CD4-positive, alpha-beta T cell treated with Interferon alpha-2 for 1 hour (primary cell): Measurements from ENCODE around the gene LARP4B.
"Not testable (repeated sequence)": the region's sequence is repeated elsewhere in the genome, so short reads cannot be mapped to it uniquely, and the experiment has no call there.

Experiments used
- DNase-seq, 2 donors: peaks; one replicate each; pipeline ENCODE4 v3.0.0-alpha.2; 2020 to 2022

Gene LARP4B

DNA sequence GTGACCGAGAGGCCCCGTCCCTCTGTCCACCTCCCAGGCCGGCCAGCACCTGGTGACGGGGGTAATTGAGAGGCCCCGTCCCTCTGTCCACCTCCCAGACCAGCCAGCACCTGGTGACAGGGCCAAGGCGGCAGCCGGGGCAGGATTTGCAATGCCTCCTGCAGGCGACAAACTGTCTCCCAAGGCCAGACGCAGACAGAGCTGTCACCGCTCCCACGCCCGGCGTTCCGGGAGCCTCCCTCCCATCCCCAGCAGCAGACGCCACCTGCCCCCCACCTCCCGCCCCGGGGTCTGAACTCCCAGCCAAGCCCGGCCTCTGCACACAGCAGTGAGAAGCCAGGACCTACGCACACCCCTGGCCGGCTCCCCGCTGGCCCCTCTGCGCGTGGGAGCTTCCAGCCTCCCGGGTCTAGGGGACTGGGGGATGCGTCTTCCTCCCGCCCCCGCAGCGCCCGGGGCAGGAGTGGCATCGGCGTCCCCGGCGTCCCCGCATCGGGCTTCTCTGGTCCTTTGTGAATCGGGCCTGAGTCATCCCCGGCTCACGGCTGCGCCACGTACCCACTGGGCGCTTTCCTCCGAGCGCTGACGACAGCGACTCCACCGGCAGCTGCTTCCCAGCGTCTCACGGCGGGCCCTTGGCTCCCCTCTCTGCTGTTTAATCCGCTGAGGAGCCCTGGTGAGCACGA lies 147.0 kb downstream of the LARP4B start:
- no peak for DNase-seq

- DNase-seq: no peak
Measured at GRCh38 chr10:782751-783648, 148.5 kb downstream of the LARP4B start.

DNA sequence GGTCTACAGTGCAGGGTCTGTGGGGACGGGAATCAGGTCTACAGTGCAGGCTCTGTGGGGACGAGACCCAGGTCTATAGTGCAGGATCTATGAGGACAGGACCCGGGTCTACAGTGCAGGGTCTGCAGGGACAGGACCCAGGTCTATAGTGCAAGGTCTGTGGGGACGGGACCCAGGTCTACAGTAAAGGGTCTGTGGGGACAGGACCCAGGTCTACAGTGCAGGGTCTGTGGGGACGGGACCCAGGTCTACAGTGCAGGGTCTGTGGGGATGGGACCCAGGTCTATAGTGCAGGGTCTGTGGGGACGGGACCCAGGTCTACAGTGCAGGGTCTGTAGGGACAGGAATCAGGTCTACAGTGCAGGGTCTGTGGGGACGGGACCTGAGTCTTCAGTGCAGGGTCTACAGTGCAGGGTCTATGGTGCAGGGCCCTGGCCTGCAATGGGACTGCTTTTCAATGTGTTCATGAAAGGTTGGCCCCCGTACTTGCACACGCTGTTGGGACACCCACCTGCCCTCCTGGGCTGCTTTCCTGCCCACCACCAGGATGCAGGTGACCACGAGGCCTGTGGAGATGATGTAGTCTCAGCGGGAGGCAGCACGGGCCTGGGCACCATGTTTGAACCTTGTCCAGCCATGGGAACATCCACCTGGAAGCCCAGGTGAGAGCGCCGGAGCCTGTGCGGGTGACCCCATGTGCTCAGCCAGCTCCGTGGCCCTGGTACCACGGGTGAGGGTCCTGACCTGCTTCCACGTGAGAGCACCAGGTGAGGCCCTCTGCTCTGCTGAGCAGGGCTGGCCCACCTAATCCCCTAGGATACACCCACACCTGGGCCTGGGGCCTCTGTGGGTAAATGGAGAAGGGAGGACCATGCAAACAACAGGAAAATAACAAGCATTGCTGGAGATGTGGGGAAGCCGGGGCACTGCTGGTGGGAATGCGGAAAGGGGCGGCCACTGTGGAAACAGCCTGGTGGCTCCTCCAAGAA lies 150.7 kb downstream of the LARP4B start:
- DNase-seq: no peak

DNA sequence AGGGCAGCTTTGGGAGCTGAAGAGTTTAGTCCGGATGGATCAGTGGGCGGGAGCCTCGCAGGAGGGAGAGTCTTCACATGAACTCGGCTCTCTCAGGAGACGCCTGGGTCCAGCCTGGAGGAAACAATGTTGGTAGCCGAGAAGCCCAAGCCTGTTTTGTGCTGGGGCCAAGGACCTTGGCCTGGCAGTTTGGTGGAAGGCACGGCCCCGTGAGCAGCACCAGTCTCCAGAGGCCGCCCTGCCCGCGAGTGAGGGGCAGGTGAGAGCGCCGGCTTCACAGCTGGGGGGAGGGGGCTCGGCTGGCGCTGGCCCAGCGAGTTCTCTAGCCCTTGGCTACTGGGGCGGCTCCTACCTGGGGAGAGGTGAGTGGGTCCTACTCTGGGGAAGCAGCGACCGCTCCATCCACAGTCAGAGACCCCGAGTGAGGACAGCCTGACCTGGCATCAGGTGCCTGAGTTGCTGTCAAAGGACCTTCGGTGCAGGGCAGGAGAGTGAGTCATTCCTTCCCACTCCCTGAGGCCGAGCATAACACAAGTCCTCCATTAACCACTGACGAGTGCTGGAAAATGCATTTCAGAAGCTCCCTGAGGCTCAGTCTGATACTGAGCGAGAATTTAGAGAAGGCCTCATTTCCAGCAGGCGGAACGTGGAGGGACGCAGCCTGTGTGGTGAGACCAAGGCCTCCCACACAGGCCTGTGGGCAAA lies 152.7 kb downstream of the LARP4B start:
- DNase-seq: no peak

- no peak for DNase-seq
Measured at GRCh38 chr10:777913-778479, 153.5 kb downstream of the LARP4B start.

GRCh38 chr10:776772-777171 lies 154.7 kb downstream of the LARP4B start:
- no peak for DNase-seq

DNA sequence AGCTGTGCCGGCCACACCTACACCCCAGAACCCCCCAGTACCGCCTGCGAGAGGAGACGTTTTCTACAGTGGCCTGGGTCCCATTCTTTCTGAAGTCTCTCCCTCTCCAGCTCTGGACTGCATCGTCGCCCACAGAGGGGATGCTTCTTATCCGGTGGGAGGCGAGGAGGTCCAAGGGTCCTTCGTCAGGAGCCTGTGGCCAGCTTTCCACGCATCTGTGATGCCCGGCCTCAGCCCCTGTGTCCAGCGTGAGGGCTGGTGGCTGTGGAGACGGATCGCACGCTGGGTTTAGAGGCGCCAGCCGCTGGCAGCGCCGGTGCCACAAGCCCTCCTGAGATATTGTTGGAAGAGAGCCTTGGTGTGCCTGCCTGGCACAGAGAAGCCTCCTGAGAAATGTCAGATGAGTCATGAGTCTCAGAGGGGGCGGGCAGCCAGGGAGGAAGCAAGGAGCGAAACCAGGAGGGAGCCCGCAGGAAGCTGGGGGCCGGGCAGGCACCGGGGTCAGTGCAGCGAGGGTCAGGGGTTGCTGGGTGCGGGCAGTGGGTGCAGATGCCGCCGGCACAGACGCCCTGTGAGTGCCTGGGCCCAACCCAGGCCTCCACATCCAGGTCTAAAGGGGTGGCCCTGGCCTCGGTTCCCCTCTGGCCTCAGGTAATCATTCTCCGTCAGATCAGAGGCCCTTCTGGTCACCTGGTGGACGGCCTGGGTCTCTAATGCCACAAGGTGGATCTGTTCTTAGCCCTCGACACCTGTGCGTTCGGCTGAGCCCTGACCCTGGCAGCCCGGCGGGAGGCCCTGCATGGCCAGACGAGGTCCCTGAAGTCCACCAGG lies 156.0 kb downstream of the LARP4B start:
- DNase-seq: no peak

GRCh38 chr10:774661-775244 lies 156.8 kb downstream of the LARP4B start:
- DNase-seq: no peak

DNA sequence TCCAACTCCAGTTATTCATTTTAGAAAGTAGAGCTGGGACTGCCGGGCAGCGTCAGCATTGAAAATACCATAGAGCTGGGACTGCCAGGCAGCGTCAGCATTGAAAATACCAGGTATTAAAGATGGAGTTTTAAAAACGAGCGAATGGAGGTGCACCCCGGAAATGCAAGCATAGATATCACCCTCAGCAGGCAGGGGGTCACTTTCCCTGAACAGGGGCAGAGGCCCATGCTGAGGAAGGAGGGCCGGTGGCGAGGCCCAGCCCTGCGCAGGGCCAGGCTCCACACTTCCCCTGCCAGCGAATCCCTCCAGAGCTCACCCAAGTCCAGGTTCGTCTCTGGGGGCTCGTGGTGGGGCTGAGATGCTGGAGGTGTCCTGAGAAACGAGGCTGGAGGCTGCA lies 157.3 kb downstream of the LARP4B start:
- DNase-seq: no peak

GRCh38 chr10:773562-774161 lies 157.8 kb downstream of the LARP4B start:
- DNase-seq: no peak

DNA sequence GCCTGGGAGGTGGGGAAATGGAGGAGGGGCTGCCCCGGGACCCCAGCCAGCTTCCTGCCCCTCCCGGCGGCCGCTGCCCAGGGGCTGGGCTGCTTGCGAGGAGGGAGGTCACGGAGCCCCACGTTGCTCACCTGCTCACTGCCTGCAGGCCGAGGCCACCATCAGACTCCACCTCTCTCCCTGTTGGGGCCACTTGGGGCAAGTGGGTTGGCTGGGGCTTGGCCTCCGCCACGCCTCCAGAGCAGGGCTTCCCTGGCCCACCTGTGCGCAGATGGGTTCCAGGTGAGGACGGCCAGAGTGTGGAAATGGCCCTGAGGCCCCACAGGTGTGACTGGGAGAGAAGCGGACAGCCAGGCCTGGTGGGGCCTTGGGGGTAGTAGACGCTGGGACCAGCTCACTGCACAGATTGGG lies 159.3 kb downstream of the LARP4B start:
- DNase-seq: no peak

- DNase-seq: no peak
Measured at GRCh38 chr10:771647-772046, 159.9 kb downstream of the LARP4B start.

DNA sequence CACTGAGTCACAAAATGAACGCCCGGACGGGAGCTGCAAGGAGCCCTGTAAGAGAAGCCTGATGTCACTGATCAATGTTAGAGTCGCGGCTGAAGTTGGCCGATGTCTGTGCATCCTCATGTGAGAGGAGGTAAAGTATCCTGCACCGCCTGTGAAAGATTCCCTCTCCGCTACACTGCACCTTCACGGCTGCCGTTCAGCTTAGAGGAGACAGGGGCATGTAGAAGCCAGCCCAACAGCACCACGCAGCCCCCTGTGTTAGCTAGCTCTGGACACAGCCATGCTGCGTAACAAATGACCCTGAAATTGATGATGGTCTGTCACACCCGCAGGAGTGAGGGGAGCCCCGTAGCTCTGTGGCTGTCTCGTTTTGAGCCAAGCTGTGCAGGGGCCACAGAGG lies 160.5 kb downstream of the LARP4B start:
- DNase-seq: no peak

- not testable (repeated sequence) for DNase-seq
Measured at GRCh38 chr10:770048-770712, 161.3 kb downstream of the LARP4B start.

GRCh38 chr10:767794-768193 lies 163.7 kb downstream of the LARP4B start:
- DNase-seq: no peak

DNA sequence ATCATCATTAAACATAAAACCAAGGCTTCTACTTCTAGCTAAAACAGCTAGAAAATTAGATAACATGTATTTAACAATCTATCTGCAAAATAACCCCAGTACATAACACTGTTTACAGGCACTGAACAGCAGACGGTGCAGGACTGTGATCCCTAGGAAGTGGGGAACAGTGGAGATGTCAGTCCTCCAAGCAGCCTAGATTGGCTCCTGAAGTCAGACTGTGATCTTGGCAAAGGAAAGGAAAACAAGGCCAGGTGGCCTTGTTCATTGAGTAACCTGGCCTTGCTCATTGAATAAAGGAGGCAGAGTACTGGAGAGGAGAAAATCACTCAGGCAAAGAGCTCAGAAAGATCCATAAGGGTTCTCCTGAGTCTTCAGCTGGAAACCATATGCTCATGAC lies 164.3 kb downstream of the LARP4B start:
- DNase-seq: no peak

GRCh38 chr10:761376-761775 lies 170.1 kb downstream of the LARP4B start:
- DNase-seq: no peak

GRCh38 chr10:760622-761021 lies 170.9 kb downstream of the LARP4B start:
- no peak for DNase-seq

- DNase-seq: no peak
Measured at GRCh38 chr10:759898-760477, 171.5 kb downstream of the LARP4B start.
